ENCODE data around the gene RCBTB1.
"Not testable (repeated sequence)": the region's sequence is repeated elsewhere in the genome, so short reads cannot be mapped to it uniquely, and the experiment has no call there.

Gene RCBTB1

GRCh38 chr13:49602615-49603014 lies 17.3 kb upstream of the RCBTB1 start:
- H3K4me3 ChIP-seq (ENCODE audit: low read depth, low read length); H3K27ac ChIP-seq (ENCODE audit: low read depth, low read length); H3K9me3 ChIP-seq (ENCODE audit: control insufficient read depth, insufficient read depth, low read length); H3K4me1 ChIP-seq (ENCODE audit: control insufficient read depth, insufficient read depth, low read length); H3K36me3 ChIP-seq (ENCODE audit: control insufficient read depth, insufficient read depth, low read length); H3K27me3 ChIP-seq (ENCODE audit: control insufficient read depth, insufficient read depth, low read length); H3K9ac ChIP-seq (ENCODE audit: low read depth, low read length): not testable (repeated sequence)

- Histone ChIP-seq H3K4me3 (ENCODE audit: low read depth, low read length) (no peak overlapping the region), H3K36me3 (ENCODE audit: control insufficient read depth, insufficient read depth, low read length) (no peaks in the 10 kb centered on the region), H3K9ac (ENCODE audit: low read depth, low read length) (no peak overlapping the region), H3K27me3 (ENCODE audit: control insufficient read depth, insufficient read depth, low read length) (no peaks in the 10 kb centered on the region), H3K27ac (ENCODE audit: low read depth, low read length) (no peak overlapping the region), H3K9me3 (ENCODE audit: control insufficient read depth, insufficient read depth, low read length) (no peaks in the 10 kb centered on the region), H3K4me1 (ENCODE audit: control insufficient read depth, insufficient read depth, low read length) (no peaks in the 10 kb centered on the region)
Measured at GRCh38 chr13:49602005-49602404, 16.6 kb upstream of the RCBTB1 start.

DNA sequence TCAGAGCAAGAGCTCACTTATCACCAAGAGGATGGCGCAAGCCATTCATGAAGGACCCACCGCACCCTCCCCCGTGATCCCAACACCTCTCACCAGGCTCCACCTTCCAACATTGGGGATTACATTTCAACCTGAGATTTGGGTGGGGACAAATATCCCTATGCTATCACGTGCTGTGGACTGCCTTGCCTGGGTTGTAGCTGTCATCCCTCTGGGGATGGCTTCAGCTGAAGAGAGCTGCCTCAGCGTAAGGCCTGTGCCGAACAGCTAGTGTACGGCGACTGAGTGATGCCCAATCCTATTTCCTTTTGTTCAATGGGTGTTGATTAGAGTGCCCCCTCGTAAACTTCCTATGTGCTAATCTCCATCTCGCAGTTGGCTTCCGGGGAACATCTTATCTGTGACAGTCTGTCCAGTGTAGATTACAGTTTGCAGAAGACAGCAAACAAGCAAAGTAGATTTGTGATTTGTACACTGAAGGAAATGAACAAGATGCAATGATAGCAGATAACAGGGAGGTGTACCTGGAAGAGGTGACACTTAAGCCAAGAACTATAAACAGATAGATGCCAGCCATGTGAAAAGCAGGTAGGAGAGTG lies 11.8 kb upstream of the RCBTB1 start:
- Histone ChIP-seq H3K27me3 (ENCODE audit: control insufficient read depth, insufficient read depth, low read length) (no peaks in the 10 kb centered on the region), H3K4me1 (ENCODE audit: control insufficient read depth, insufficient read depth, low read length) (no peaks in the 10 kb centered on the region), H3K9ac (ENCODE audit: low read depth, low read length) (no peak overlapping the region), H3K27ac (ENCODE audit: low read depth, low read length) (no peak overlapping the region), H3K9me3 (ENCODE audit: control insufficient read depth, insufficient read depth, low read length) (peaks cover 2% of the 10 kb centered on the region; the same call in 1 of the 2 replicates), H3K36me3 (ENCODE audit: control insufficient read depth, insufficient read depth, low read length) (no peaks in the 10 kb centered on the region), H3K4me3 (ENCODE audit: low read depth, low read length) (no peak overlapping the region)

GRCh38 chr13:49596221-49596620 lies 10.9 kb upstream of the RCBTB1 start:
- H3K27me3 ChIP-seq (ENCODE audit: control insufficient read depth, insufficient read depth, low read length): no peaks in the 10 kb centered on the region

GRCh38 chr13:49594576-49594975 lies 9.2 kb upstream of the RCBTB1 start:
- Histone ChIP-seq H3K27ac (ENCODE audit: low read depth, low read length) (no peak overlapping the region), H3K9me3 (ENCODE audit: control insufficient read depth, insufficient read depth, low read length) (peaks cover 2% of the 10 kb centered on the region; the same call in 1 of the 2 replicates), H3K36me3 (ENCODE audit: control insufficient read depth, insufficient read depth, low read length) (no peaks in the 10 kb centered on the region), H3K4me3 (ENCODE audit: low read depth, low read length) (no peak overlapping the region), H3K4me1 (ENCODE audit: control insufficient read depth, insufficient read depth, low read length) (no peaks in the 10 kb centered on the region), H3K27me3 (ENCODE audit: control insufficient read depth, insufficient read depth, low read length) (no peaks in the 10 kb centered on the region), H3K9ac (ENCODE audit: low read depth, low read length) (no peak overlapping the region)

More at GRCh38 chr13:49596221-49596620, 10.9 kb upstream of the RCBTB1 start:
- Histone ChIP-seq H3K36me3 (ENCODE audit: control insufficient read depth, insufficient read depth, low read length) (no peaks in the 10 kb centered on the region), H3K9ac (ENCODE audit: low read depth, low read length) (no peak overlapping the region), H3K27ac (ENCODE audit: low read depth, low read length) (no peak overlapping the region), H3K4me1 (ENCODE audit: control insufficient read depth, insufficient read depth, low read length) (no peaks in the 10 kb centered on the region), H3K9me3 (ENCODE audit: control insufficient read depth, insufficient read depth, low read length) (peaks cover 2% of the 10 kb centered on the region; the same call in 1 of the 2 replicates), H3K4me3 (ENCODE audit: low read depth, low read length) (no peak overlapping the region)

DNA sequence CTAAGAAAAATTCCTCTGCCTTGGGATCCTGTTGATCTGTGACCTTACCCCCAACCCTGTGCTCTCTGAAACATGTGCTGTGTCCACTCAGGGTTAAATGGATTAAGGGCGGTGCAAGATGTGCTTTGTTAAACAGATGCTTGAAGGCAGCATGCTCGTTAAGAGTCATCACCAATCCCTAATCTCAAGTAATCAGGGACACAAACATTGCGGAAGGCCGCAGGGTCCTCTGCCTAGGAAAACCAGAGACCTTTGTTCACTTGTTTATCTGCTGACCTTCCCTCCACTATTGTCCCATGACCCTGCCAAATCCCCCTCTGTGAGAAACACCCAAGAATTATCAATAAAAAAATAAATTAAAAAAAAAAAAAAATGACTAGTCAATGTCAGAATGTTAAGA lies 8.5 kb upstream of the RCBTB1 start:
- H3K27ac ChIP-seq (ENCODE audit: low read depth, low read length); H3K36me3 ChIP-seq (ENCODE audit: control insufficient read depth, insufficient read depth, low read length); H3K27me3 ChIP-seq (ENCODE audit: control insufficient read depth, insufficient read depth, low read length); H3K9me3 ChIP-seq (ENCODE audit: control insufficient read depth, insufficient read depth, low read length); H3K4me1 ChIP-seq (ENCODE audit: control insufficient read depth, insufficient read depth, low read length); H3K9ac ChIP-seq (ENCODE audit: low read depth, low read length); H3K4me3 ChIP-seq (ENCODE audit: low read depth, low read length): not testable (repeated sequence)

GRCh38 chr13:49590714-49591113 lies 5.4 kb upstream of the RCBTB1 start:
- not testable (repeated sequence) for H3K36me3 ChIP-seq (ENCODE audit: control insufficient read depth, insufficient read depth, low read length); H3K27ac ChIP-seq (ENCODE audit: low read depth, low read length); H3K9me3 ChIP-seq (ENCODE audit: control insufficient read depth, insufficient read depth, low read length); H3K27me3 ChIP-seq (ENCODE audit: control insufficient read depth, insufficient read depth, low read length); H3K4me3 ChIP-seq (ENCODE audit: low read depth, low read length); H3K4me1 ChIP-seq (ENCODE audit: control insufficient read depth, insufficient read depth, low read length); H3K9ac ChIP-seq (ENCODE audit: low read depth, low read length)

- Histone ChIP-seq H3K27me3 (ENCODE audit: control insufficient read depth, insufficient read depth, low read length) (peaks cover 6% of the 10 kb centered on the region; the same call in 1 of the 2 replicates), H3K27ac (ENCODE audit: low read depth, low read length) (no peak overlapping the region), H3K36me3 (ENCODE audit: control insufficient read depth, insufficient read depth, low read length) (no peaks in the 10 kb centered on the region), H3K4me1 (ENCODE audit: control insufficient read depth, insufficient read depth, low read length) (peaks cover 3% of the 10 kb centered on the region; the same call in 1 of the 2 replicates), H3K9me3 (ENCODE audit: control insufficient read depth, insufficient read depth, low read length) (no peaks in the 10 kb centered on the region), H3K9ac (ENCODE audit: low read depth, low read length) (no peak overlapping the region), H3K4me3 (ENCODE audit: low read depth, low read length) (no peak overlapping the region)
Measured at GRCh38 chr13:49587311-49587847, 2.0 kb upstream of the RCBTB1 start.

DNA sequence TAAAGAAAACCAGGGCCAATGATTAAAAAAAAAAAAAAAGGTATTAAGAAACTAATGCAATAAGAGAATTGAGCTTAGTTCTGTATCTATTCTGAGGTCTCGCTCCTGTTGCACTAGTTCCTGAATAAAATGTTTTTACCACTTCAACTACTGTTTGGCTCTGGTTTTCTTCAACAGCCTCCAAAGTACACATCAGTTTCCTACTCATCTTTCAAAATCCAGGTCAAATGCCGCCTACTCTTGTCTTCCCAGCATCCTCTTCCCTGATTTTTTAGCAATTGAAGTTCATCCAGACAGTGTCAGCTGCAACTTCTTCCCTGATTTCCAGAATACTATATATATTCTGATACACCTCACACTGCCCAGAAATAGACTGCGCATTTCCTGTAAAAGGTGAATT lies 1.4 kb upstream of the RCBTB1 start:
- Histone ChIP-seq H3K9me3 (ENCODE audit: control insufficient read depth, insufficient read depth, low read length) (no peaks in the 10 kb centered on the region), H3K36me3 (ENCODE audit: control insufficient read depth, insufficient read depth, low read length) (no peaks in the 10 kb centered on the region), H3K27ac (ENCODE audit: low read depth, low read length) (no peak overlapping the region), H3K27me3 (ENCODE audit: control insufficient read depth, insufficient read depth, low read length) (peaks cover 6% of the 10 kb centered on the region; the same call in 1 of the 2 replicates), H3K4me3 (ENCODE audit: low read depth, low read length) (no peak overlapping the region), H3K4me1 (ENCODE audit: control insufficient read depth, insufficient read depth, low read length) (peaks cover 3% of the 10 kb centered on the region; the same call in 1 of the 2 replicates), H3K9ac (ENCODE audit: low read depth, low read length) (no peak overlapping the region)

DNA sequence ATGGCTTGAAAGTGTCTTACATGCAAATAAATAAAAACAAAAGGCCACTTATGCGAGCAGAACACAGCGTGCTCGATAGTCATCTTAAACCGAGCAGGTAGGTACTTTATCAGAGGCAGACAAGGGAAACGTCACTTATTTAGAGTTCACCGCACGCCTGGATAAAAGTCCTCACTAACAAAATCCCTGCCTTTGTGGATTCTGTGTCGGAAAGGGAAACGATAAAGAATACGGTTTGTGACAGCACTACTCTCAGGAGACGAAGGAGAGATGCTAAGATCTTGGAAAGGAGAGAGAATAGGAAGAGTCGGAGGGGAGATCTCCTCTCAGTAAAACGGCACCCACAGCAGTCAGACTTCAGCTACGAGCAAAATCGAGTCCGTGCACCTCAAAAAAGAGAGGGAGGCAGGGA lies 581 bp downstream of the RCBTB1 start:
- H3K36me3 ChIP-seq (ENCODE audit: control insufficient read depth, insufficient read depth, low read length): peaks cover 5% of the 10 kb centered on the region
- peak overlapping the region; percentile 69 for H3K4me3 ChIP-seq (ENCODE audit: low read depth, low read length)
- no peaks in the 10 kb centered on the region for H3K9me3 ChIP-seq (ENCODE audit: control insufficient read depth, insufficient read depth, low read length)
- H3K27ac ChIP-seq (ENCODE audit: low read depth, low read length): peak overlapping the region; percentile 95
- peak overlapping the region; percentile 64 for H3K9ac ChIP-seq (ENCODE audit: low read depth, low read length)
- peaks cover 6% of the 10 kb centered on the region; the same call in 1 of the 2 replicates for H3K27me3 ChIP-seq (ENCODE audit: control insufficient read depth, insufficient read depth, low read length)
- H3K4me1 ChIP-seq (ENCODE audit: control insufficient read depth, insufficient read depth, low read length): peaks cover 3% of the 10 kb centered on the region; the same call in 1 of the 2 replicates

- Histone ChIP-seq H3K9ac (ENCODE audit: low read depth, low read length) (no peak overlapping the region), H3K27me3 (ENCODE audit: control insufficient read depth, insufficient read depth, low read length) (peaks cover 6% of the 10 kb centered on the region; the same call in 1 of the 2 replicates), H3K27ac (ENCODE audit: low read depth, low read length) (no peak overlapping the region), H3K36me3 (ENCODE audit: control insufficient read depth, insufficient read depth, low read length) (peaks cover 22% of the 10 kb centered on the region), H3K4me3 (ENCODE audit: low read depth, low read length) (no peak overlapping the region), H3K4me1 (ENCODE audit: control insufficient read depth, insufficient read depth, low read length) (no peaks in the 10 kb centered on the region), H3K9me3 (ENCODE audit: control insufficient read depth, insufficient read depth, low read length) (no peaks in the 10 kb centered on the region)
Measured at GRCh38 chr13:49580980-49581680, 4.2 kb downstream of the RCBTB1 start.

Data from HUES48 (cell line).